Measurements from ENCODE around the gene PTPN14.
A peak's percentile ranks its signal among the peaks of the same experiment; 100 is the strongest.
"Not testable (repeated sequence)": the region's sequence is repeated elsewhere in the genome, so short reads cannot be mapped to it uniquely, and the experiment has no call there.

The PTPN14 gene

DNA sequence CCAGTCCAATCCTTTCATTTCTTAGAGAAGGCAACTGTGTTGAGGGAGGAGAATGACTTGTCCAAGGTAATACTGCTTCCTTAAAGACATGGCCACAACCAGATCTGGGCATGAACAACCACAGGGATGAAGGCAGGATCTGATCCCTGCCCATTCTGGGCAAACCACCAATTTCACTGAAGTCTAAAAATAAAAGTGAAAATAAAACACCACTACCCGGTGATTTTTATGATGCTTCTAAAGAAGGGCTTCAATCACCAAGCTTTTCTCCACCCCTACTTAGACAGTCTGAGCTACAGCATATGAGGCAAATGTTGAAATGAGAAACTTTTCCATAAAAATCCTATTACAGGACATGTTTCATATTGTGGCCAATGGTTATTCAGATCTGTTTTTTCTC lies 133.0 kb downstream of the PTPN14 start:
- H3K4me3 ChIP-seq (ENCODE audit: low read depth, low read length), result no peak overlapping the region
- DNase-seq (ENCODE audit: low read depth), result no peak

DNA sequence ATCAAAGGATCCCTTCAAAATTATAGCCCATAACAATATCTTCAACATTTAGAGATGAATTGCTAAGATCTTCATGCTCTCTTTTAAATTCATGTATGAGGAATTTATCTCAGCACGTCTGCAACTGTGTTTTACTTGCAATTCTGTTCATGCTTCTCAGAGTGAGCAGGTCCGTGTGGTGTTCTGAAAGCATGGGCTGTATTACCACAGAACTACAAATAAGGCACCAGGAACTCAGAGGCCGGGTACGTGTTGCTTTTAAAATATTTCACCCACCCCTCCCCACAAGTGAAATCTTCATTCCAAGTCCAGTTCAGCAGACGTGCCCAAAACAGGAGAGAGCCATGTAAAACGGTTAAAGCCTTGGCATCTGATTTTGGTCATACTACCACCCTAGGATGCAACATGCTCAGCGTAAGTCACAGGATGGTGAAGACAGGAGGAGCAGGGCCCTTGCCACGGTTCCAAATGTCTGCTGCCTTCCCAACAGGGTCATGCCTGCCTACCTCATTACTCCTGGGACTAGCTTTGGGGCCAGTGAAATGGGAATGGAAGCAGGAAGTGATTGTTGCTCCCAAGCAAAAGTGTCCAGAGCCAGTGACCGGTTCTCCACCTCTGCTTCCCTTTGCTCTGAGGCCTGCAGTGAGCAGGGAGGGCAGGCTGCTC lies 133.7 kb downstream of the PTPN14 start:
- no peak for DNase-seq (ENCODE audit: low read depth)

DNA sequence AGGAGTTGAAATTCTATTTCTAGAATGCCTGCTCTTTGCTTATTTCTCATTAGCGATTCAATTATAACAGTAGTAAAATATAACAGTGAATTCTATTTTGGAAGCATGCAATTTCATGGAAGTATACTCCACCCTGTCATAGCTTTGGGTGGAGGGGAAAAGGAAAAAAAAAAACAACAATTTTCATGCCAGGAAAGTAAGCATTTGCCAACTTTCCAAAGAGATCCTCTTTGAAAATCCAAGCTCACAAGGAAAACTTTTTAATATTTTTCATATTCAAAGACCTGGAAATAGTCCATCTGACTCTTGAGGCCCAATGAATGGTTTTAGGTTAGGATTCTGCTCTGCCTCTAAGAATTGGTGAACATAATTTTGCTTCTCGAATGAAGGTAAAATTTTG lies 134.5 kb downstream of the PTPN14 start:
- H3K4me3 ChIP-seq (ENCODE audit: low read depth, low read length), result no peak overlapping the region
- no peak for DNase-seq (ENCODE audit: low read depth)

More for the DNA sequence above, 133.7 kb downstream of the PTPN14 start:
- H3K4me3 ChIP-seq (ENCODE audit: low read depth, low read length), result no peak overlapping the region

DNA sequence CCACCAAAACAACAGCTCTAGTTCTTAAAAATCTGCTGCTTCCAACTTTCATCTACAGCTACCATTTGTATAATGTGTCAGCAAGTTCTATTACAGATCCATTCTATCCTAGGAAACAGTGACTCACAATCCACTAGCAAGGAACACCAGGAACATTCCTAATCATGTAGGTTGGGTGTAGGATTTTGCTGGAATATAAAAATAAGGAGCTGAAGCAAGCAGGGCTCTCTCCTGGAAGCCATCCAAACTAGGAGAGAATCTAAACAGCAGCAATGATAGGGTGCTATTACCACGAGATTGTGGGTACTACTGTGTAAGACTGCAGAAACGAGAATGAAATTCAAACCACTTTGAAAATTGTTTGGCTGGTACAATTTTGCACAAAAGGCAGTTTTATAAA lies 135.0 kb downstream of the PTPN14 start:
- no peak overlapping the region for H3K4me3 ChIP-seq (ENCODE audit: low read depth, low read length)
- no peak for DNase-seq (ENCODE audit: low read depth)

DNA sequence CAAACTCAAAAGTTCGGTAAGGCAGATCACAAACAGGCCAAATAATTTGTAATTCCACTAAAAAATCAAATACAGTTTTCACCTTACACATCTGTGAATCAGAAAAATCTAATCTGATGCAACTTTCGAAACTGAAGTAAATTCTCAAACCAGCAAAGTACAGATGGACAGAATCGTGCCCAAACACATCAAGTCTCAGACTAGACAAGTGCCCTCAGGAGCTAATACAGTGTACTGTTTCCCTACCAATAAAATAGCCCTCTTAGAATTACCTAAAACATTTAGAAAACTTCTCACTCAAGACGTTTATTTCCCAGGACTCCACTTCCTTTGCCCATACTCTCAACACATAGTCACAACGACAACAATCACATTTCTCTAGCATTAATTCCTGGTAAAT lies 136.3 kb downstream of the PTPN14 start:
- DNase-seq (ENCODE audit: low read depth), result no peak
- H3K4me3 ChIP-seq (ENCODE audit: low read depth, low read length), result no peak overlapping the region

DNA sequence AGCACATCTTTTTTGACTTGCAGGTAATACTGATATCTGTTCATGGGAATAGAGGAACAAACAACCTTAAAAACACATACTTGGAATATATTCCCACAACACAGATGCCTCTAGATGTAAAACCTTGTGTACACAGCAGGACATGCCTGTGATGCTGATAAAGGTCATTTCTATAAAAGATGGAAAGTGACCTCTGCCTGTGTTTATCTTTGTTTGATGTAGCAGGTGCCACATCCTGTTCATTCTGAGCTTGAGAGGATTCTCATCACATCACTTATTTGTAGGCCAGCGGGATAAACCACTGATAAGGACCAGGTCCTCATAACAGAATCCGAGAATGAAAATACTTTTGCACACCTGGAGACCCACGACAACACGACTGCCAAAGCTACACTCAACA lies 136.7 kb downstream of the PTPN14 start:
- H3K4me3 ChIP-seq (ENCODE audit: low read depth, low read length), result no peak overlapping the region
- DNase-seq (ENCODE audit: low read depth), result no peak

DNA sequence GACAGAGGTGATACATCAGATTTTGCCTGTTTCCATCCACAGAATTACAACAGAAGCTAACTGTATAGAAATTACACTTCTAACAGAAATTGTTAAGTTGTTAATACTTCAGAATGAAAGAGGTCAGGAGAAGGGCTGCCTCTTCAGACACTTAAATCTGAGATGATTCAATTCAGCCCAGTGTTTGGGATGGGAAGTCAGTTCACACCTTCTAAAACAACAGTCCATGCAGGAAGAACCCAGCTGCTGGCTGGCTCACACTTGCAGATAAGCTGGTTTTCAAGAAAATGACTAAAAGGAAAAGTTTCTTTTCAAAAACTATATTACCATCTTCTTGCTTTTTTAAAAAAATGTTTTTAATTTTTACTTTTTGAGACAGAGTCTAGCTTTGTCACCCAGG lies 138.1 kb downstream of the PTPN14 start:
- H3K4me3 ChIP-seq (ENCODE audit: low read depth, low read length), result no peak overlapping the region
- DNase-seq (ENCODE audit: low read depth), result no peak

DNA sequence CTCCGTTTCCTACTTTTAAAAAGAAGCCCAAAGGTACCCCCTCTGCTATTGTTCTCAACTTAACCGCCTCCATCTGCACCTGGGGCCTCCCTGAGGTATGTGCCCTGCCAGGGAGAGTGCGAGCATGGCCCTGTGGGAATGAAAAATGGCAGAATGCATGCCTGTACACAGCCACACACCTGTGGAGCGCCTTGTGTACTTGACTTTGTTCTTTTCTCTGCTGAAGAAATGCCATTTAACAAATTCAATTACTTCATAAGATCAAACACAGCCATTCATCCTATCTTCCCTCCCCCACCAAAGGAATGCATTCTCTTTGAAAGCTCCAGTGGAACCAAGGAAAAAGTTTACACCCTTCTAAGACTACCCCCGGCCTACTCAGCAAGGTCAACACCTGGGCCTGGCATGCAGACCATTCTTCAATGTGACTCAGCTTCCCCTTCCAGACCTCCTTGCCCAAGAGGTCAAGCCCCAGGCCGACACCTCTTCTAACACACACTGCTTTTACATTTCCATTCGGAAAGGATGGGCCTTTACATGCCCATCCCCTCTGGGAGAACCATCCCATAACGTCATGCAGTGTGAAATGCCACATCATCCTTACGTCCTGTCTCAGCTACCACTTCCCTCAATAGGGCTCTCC lies 146.7 kb downstream of the PTPN14 start:
- DNase-seq (ENCODE audit: low read depth), result no peak
- H3K4me3 ChIP-seq (ENCODE audit: low read depth, low read length), result no peak overlapping the region

DNA sequence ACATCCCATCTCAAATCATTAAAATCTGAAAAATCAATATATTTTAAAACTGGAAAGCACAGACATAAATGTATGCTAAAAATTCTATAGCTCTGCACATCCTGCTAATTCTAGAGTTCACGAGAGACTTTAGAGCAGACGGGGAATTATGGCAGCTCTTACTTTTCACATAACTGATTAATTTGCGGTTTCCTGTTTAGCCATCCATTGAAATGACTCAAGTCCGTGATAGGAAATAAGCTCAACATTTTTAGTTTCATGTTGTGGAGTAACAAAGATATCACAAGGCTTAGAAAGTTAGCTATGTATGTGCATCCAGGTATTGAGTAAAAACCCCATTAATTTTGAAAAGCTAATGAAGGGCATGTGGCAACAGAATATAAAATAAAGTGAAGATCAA lies 147.2 kb downstream of the PTPN14 start:
- no peak for DNase-seq (ENCODE audit: low read depth)
- H3K4me3 ChIP-seq (ENCODE audit: low read depth, low read length), result no peak overlapping the region

DNA sequence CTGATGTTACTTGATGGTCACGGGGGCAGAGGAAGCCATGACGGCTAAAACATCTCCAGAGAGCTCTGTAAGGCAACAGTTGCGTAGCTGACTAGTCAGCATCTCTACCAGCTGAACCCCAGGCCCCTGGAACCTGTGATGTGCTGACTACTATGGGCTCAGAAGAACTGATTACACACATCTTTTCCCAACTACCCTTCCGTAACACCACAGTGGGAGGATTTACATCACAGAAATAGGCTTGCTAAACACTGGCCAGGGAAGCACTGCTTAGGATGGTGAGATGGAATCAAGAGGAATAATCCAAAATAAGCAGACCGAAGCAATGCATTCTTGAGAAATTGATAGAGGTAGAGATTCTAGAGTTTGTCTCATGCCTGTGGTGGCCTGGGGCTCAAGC lies 148.0 kb downstream of the PTPN14 start:
- no peak overlapping the region for H3K4me3 ChIP-seq (ENCODE audit: low read depth, low read length)
- no peak for DNase-seq (ENCODE audit: low read depth)

DNA sequence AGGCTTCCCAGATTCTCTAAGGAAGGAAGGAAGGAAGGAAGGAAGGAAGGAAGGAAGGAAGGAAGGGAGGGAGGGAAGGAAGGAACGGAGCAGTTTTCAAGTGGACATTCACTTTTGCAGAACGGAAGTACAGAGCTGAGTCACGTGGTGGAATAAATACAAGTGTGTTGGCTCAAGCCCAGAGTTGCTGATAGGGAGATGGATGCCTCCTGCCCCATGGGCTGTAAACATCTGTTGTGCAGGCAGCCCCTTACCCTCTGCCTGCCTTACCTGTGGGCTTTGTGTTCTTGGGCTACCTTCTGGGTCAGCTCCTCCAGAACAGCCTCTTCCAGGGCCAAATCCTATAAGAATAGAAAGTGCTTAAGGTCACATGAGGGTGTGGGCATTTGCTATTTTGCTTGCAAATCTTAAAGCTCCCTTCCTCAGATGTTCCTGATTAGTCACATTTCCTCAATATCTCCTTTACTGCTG lies 148.8 kb downstream of the PTPN14 start:
- no peak overlapping the region for H3K4me3 ChIP-seq (ENCODE audit: low read depth, low read length)
- DNase-seq (ENCODE audit: low read depth), result no peak

DNA sequence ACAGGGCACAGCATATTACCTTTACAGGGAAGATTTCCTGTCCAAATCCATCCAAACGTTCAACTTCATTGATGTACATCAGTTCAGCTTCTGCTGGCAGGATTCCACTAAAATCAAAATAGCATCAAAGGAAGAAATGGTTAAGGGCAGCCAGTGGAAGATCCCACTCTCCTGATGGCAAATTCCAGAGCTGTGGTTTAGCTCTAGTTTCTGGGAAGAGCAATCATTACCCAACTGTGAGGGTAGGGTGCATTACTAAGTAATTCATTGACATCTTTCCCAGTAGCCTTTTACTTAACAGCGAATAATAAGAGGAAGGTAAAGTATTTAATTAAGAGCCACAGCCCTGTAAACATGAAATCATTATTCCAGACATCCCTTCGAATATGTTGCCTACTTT lies 149.7 kb downstream of the PTPN14 start:
- no peak for DNase-seq (ENCODE audit: low read depth)
- H3K4me3 ChIP-seq (ENCODE audit: low read depth, low read length), result no peak overlapping the region

DNA sequence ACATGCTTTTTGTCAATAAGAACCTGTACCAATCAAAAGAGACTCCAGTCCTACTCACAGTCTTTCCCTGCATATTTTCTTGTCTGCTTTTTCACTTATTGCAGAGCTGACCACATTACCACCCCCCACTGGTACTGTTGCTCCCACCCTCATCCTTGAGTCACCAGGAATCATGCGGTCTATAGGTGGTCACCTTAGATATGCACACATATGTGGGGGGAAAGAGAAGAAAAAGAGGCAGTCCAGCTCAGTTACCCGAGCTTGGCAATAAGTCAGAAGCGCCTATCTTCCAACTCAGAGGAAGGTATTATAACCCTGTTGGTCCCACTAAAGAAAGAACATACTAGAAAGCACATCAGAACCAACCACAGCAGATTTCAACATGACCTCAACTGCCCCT lies 151.3 kb downstream of the PTPN14 start:
- no peak overlapping the region for H3K4me3 ChIP-seq (ENCODE audit: low read depth, low read length)
- no peak for DNase-seq (ENCODE audit: low read depth)

DNA sequence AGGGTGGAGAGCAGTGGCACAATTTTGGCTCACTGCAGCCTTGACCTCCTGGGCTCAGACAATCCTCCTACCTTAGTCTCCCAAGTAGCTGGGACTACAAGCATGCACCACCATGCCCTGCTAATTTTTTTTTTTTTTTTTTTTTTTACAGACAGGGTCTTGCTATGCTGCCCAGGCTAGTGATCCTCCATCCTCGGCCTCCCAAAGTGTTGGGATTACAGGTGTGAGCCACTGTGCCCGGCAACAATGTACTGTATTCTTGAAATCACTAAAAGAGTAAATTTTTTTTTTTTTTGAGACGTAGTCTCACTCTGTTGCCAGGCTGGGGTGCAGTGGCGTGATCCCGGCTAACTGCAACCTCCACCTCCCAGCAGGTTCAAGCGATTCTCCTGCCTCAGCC lies 152.9 kb downstream of the PTPN14 start:
- DNase-seq (ENCODE audit: low read depth), result no peak
- H3K4me3 ChIP-seq (ENCODE audit: low read depth, low read length), result no peak overlapping the region

DNA sequence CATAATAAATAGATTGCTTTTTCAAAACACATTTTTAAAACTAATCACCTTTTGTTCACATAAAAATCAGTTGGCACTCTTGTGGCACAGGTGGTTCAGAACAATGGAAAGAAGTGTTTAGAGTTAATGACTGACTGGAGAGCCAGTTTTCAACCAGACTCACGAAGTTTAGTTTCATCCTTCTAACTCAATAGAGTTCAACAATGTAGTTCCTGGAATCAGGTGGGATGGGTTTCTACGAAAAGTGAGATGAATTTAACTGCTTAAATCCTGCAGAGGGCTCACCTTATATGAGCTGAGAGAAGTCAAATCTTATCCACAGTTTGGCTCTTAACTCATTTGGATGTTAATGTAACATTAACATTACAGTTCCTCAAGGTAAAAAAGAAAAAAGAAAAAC lies 153.9 kb downstream of the PTPN14 start:
- no peak overlapping the region for H3K4me3 ChIP-seq (ENCODE audit: low read depth, low read length)
- no peak for DNase-seq (ENCODE audit: low read depth)

DNA sequence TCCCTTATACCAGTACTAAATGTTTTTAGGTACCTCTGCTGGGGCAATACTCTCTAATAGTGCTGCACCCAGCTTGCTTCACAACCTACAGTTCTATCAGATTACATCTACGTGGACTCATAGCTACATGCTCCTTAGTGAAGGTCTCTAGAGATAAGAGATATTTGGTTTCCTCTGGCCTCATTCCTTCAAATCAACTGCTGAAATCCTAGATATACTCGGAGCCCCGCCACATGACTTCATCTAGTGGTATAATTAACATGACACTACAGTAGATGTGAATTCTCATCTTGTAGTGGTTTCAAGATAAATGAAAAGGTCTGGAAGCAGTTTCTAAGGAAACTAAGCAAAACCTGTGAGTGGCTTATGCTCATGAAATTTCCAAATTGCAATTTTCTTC lies 155.1 kb downstream of the PTPN14 start:
- DNase-seq (ENCODE audit: low read depth), result no peak

DNA sequence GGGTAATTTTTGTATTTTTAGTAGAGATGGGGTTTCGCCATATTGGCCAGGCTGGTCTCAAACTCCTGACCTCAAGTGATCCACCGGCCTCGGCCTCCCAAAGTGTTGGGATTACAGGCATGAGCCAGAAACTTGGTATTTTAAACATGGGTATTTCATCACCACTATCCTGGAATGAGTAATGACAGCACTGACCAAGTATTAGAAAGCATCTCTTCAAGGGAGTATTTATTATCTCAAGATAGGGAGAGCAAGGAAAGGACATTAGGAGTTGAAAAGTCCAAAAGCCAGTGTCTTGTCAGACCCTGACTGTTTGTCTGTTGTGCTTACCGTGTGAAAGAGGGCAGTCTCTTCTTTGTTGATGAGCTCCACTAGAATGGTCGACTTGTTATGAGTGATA lies 156.8 kb downstream of the PTPN14 start:
- peak; percentile 60 for DNase-seq (ENCODE audit: low read depth)
- H3K4me3 ChIP-seq (ENCODE audit: low read depth, low read length), result not testable (repeated sequence)

More for the DNA sequence above, 155.1 kb downstream of the PTPN14 start:
- H3K4me3 ChIP-seq (ENCODE audit: low read depth, low read length), result no peak overlapping the region

DNA sequence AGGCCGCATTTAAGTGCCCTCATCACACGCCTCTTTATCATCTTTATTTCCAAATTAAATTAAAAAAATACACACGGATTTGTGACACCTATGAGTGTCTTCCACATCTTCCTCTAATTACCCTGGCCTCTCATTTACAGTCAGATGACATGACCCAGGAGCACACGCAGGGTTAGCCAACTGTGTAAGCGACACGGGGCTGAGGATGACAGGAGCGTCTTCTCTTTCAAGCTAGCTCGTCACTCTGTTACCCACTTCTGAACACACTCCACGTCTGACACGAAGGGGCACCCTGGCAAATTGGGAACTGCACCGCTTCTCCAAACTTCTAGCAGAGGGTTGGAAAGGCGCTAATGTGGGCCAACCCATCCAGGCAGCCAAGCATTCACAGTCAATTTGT lies 158.3 kb downstream of the PTPN14 start:
- DNase-seq (ENCODE audit: low read depth), result no peak
- H3K4me3 ChIP-seq (ENCODE audit: low read depth, low read length), result no peak overlapping the region

DNA sequence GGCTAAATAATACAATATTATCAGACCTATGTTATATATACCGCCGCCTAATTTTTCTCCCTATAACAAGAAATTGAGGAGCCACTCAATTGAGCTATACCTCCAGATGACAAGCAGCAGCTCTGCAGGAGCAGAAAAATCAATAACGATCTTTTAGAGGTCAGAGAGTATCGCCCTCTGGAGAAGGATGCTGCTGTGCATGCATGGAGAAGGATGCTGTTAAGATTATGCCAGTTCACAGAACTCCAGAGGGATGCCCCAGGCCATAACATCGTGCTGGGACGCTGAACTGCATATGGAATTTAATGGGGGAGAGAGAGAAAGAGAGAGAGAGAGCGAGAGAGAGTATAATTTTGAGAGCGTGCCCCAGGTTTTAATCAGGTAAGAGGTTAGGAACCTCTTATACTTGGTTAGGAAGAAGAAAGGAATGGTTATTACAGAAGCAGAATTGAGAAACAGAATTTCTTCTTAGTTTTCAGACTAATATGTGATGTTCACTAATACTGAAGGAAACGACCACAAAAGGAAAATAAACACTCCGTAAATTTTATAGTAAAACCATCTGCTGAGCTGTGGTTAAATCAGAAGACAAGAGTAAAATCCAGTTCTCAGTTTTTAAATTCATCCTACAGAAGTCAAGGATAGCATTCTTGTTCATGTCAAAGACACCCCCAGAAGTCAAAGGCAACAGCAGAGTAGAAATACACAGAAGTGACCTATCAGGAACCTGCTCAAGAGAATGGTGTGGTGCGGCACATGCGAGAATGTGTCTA lies 159.3 kb downstream of the PTPN14 start:
- no peak overlapping the region for H3K4me3 ChIP-seq (ENCODE audit: low read depth, low read length)
- no peak for DNase-seq (ENCODE audit: low read depth)

DNA sequence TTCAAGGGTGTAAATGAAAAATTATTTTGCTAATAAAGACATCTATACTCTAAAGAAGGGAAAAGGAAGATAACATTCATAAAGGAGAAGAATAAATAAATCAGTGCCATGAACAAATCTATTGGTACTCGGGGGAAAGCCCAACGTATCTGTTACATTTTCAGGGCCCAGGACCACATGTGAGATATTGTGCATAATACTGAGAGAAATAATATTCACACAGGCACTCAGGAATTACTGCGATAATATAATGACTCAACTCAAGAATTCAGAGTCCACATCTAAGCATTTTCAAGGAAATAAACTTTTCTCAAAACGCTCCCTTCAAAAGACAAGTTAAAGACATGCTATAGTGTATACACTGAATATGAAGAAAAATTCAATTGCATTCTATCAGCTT lies 161.7 kb downstream of the PTPN14 start:
- no peak for DNase-seq (ENCODE audit: low read depth)
- no peak overlapping the region for H3K4me3 ChIP-seq (ENCODE audit: low read depth, low read length)

DNA sequence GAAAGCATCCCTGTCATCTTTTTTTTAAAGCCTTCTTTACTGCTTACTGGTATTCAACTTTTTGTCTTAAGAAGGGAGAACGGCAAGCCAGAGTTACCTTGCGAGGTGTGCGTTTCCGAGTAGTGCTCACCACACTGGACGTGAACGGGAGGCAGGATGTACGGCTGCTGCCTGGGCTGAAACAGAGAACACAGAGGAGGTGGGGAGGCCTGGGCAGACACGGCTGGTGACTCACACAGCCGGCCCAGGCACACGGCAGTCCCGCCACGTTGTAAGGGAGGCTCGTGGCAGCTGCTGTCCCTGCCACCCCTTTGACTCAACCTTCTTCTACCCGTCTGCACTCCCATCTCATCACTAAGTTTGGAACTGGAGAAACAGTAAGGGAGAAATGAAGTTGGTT lies 164.7 kb downstream of the PTPN14 start:
- DNase-seq (ENCODE audit: low read depth), result no peak
- no peak overlapping the region for H3K4me3 ChIP-seq (ENCODE audit: low read depth, low read length)

Data from skeletal muscle cell (primary cell).